Neuron (in vitro differentiated cells): ENCODE measurements around the gene CYTH1.

ENCODE experiments used
- H2AFZ ChIP-seq: one replicate; pipeline ENCODE4 v1.6.1; 2013; ENCODE audit warnings: low read depth, mild to moderate bottlenecking, inconsistent platforms, low read length, moderate library complexity
- H3K27me3 ChIP-seq: one replicate; pipeline ENCODE4 v1.6.1; 2013; ENCODE audit warnings: low read length; ENCODE audit not compliant: insufficient read depth
- H3K36me3 ChIP-seq: one replicate; pipeline ENCODE4 v1.6.1; 2013; ENCODE audit warnings: low read length; ENCODE audit not compliant: insufficient read depth
- H3K4me1 ChIP-seq: one replicate; pipeline ENCODE4 v1.6.1; 2013; ENCODE audit warnings: low read length; ENCODE audit not compliant: insufficient read depth
- H3K4me3 ChIP-seq: 2 replicates; pipeline ENCODE4 v1.5.1; 2013; ENCODE audit warnings: mild to moderate bottlenecking, low read length, moderate library complexity
- H3K9me3 ChIP-seq: one replicate; pipeline ENCODE4 v1.6.1; 2013; ENCODE audit warnings: low read length

CYTH1 gene

DNA sequence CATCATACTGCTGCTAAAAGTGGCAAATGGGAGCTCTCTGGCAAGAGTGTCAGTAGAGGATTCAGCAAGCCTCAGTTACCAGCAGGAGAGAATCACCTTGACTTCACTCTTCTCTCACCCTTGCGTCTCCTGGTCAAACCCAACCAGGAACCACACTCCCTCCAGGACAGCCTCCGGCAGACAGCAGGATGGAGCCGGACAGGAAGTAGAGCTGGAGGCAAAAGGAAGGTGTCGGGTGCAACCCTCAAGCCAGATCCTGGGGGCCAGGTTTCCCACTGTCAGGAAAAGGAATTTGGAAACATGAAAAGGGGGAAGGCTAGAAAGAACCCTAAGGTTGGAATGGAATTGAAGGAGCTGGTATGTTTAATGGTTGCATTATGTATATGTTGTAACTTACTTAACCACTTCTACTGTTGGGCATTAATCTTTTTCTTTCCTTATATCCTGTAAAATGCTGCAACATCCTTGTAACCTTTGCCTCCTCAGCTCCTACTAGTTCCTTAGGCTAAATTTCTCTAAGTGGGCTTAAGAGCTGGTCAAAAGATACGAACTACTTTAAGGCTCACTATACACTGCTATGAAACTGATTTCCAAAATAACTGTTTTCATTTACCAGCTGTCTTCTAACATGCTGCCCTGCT is 40.3 kb downstream of the CYTH1 start:
- H3K27me3 ChIP-seq = no peaks in the 10 kb centered on the region
- no peaks in the 10 kb centered on the region for H3K36me3 ChIP-seq
- no peak overlapping the region for H3K4me3 ChIP-seq
- no peaks in the 10 kb centered on the region for H3K9me3 ChIP-seq
- H2AFZ ChIP-seq = no peak overlapping the region
- H3K4me1 ChIP-seq = no peaks in the 10 kb centered on the region

DNA sequence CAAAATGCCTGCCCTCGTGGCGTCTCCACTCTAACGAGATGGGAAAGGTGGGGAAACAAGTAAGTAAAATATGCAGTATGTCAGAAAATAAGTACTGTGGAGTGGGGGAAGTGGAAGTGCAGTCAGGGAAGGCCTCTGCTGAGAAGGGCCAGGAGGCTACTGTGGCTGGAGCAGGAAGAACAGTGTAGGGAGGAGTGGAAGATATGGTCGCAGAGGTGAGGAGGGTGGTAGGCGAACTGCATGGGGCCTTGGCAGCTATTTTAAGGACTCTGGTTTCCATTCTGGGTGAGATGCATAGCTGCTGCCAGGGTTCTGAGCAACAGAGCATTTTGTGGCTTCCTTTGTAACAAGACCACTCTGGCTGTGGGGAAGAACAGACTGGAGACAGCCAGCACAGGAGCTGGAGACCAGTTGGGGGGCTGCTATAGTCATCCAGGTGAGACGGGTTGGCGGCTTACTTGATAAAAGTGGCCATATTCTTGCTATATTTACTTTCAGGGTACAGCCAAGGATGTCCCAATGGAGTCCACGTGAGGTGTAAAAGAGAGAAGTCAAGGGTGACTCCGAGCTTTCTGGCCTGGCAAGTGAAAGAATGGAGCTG is 42.6 kb downstream of the CYTH1 start:
- no peak overlapping the region for H3K4me3 ChIP-seq
- no peaks in the 10 kb centered on the region for H3K9me3 ChIP-seq
- no peaks in the 10 kb centered on the region for H3K27me3 ChIP-seq
- H3K4me1 ChIP-seq = no peaks in the 10 kb centered on the region
- H3K36me3 ChIP-seq = no peaks in the 10 kb centered on the region
- H2AFZ ChIP-seq = no peak overlapping the region

DNA sequence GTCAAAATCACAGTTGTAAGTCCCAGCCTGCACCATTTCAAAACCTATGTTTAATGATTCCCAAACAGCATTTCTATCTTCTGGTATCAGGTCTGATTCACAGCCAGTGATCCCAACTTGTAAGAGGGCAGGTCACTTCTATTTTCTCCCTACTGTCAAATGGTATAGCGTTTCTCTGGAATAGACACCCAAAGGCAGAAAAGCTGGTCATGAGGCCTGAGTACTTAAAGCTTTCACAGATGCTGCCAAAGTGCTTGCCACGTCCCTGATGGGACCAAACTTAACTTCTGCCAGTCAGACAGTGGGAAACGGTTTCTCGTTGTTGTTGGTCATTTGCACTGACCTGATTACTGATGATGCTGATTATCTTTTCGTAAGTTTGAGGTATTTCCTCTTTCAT is 43.4 kb downstream of the CYTH1 start:
- no peaks in the 10 kb centered on the region for H3K27me3 ChIP-seq
- H2AFZ ChIP-seq = no peak overlapping the region
- H3K9me3 ChIP-seq = no peaks in the 10 kb centered on the region
- H3K4me3 ChIP-seq = no peak overlapping the region
- no peaks in the 10 kb centered on the region for H3K4me1 ChIP-seq
- no peaks in the 10 kb centered on the region for H3K36me3 ChIP-seq

DNA sequence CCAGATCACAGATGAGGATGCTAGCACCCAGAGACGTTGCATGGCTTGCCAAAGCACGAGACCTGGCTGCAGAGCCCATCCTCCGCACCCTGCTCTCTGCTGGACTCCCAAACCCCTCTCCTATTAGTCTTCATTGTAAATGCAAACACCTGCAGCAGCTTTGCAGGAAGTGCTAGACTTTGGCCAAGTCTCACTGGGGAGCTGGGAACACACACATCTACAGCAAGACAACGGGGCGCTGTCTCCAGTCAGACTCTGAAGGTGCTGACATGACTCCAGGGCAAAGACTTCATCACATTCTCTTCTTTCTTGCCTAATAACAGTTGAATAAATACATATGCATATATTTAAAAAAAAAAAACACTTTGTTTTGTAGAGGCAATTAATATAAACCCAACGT is 43.8 kb downstream of the CYTH1 start:
- Histone ChIP-seq H3K27me3 (no peaks in the 10 kb centered on the region), H3K36me3 (no peaks in the 10 kb centered on the region), H3K9me3 (no peaks in the 10 kb centered on the region), H2AFZ (no peak overlapping the region), H3K4me1 (no peaks in the 10 kb centered on the region), H3K4me3 (no peak overlapping the region)

DNA sequence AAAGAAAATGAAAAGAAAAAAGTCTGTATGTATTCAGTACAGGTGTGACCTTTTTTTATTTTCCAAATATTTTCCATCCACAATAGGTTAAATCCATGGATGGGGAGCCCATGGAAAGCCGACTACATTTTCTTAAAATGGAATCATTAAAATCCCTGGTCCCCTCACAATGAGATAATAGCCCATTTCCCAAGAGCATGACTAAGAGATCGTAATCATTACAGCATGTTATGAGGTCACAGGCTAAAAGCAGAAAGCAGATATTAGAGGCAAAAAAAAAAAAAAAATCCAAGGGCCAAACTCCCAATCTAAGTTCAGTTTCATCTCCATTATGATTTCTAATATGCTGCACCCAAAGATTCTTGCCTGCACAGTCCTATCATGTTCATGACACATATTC is 44.7 kb downstream of the CYTH1 start:
- Histone ChIP-seq H2AFZ (no peak overlapping the region), H3K9me3 (no peaks in the 10 kb centered on the region), H3K36me3 (no peaks in the 10 kb centered on the region), H3K4me3 (no peak overlapping the region), H3K4me1 (no peaks in the 10 kb centered on the region), H3K27me3 (no peaks in the 10 kb centered on the region)

DNA sequence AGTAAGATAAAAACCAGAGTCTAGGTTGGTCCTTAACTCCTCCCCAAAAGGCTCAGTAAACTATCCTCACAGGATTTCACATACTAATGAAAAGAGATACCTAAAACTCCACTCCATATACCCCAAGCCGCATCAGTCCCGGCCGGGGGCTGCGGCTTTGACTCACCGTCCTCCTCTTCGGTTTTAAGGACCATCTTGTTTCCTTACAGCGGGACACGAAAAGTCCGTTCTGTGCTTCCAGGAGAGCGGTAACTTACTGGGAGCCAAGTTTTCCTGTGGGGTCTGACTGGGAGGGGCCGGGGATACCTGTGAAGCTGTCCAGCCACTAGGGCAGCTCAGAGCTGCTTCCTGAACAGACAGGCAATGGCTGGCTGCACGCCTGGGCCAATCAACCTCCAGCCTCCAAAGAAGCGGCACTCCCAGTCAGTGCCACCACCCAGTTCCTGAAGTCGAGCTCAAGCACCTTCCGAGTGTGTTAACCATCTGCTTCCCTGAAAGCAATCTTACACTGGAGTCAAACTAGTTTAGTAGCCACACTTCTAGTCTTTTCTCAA is 45.5 kb downstream of the CYTH1 start:
- H3K27me3 ChIP-seq = no peaks in the 10 kb centered on the region
- no peaks in the 10 kb centered on the region for H3K36me3 ChIP-seq
- no peak overlapping the region for H2AFZ ChIP-seq
- H3K4me3 ChIP-seq = no peak overlapping the region
- H3K9me3 ChIP-seq = no peaks in the 10 kb centered on the region
- no peaks in the 10 kb centered on the region for H3K4me1 ChIP-seq

DNA sequence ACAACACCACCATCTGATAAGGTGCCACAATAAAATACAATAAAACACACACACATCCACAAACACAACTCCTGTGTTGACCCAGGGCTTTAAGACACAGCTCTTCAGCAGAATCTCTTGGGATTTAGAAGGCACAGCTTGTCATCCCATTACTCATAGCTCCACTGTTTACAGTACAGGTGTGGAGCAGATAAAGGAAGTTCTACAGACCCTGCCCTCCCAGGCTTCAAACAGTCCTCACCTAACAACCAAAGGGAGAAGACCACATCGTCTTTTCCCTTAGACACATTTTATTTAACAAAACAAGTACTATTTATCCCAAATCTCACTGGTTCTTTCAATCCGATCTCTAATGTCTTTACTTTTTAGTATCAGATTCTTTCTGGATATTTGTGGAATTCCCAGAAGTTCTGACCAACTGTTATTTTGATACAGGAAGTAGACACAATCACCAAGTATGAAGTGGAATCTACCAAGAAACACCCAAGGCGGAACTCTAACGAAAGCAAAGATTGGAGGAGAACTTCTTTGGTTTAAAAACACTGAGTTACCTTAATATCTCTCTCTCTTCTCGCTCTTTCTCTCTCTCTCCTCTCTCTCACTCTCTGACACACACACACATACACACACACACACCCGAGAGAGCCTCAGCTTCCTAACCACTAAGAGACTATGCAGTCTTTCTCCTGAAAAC is 46.1 kb downstream of the CYTH1 start:
- H3K4me1 ChIP-seq = no peaks in the 10 kb centered on the region
- H3K4me3 ChIP-seq = no peak overlapping the region
- no peaks in the 10 kb centered on the region for H3K27me3 ChIP-seq
- H3K36me3 ChIP-seq = no peaks in the 10 kb centered on the region
- no peaks in the 10 kb centered on the region for H3K9me3 ChIP-seq
- no peak overlapping the region for H2AFZ ChIP-seq

DNA sequence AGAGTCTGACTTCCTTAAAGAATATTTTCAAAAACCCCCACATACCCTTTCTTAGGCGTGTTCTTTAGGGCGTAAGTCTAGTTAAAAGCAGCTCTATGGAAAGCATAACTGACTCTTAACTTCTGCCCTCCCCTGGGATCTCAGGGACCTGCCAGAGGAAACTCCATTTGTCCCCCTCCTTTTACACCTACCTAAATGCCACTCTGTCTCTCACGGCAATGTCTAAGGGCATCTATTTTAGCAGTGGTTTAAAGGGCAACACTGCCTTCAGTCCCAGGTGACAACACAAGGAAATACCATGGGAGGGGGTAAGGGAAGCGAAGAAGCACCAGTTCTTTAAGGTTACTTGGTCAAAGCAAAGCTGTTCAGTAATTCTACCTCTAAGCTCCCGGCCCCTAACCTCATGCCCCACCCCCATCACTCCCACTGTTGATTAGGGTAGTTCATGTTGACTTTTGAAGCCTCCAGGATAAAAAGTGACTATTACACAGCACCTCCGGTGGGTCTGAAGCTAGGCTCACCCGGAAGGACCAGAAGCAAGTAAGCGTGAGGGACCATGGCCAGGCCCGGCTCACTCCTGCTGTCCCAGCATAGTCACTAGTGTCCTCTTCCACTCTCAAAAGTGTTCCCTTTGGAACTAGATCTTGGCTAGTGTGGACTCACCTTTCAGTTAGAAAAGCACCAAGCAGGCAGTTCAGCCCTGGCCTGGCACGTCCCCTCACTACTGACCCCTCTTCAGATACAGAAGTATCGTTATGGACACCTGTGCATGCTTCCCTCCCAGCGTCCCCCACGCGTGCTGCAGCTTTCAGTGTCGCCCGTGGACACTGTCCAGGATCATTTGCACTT is 47.1 kb downstream of the CYTH1 start:
- Histone ChIP-seq H3K4me3 (no peak overlapping the region), H3K36me3 (no peaks in the 10 kb centered on the region), H2AFZ (no peak overlapping the region), H3K27me3 (no peaks in the 10 kb centered on the region), H3K4me1 (no peaks in the 10 kb centered on the region), H3K9me3 (no peaks in the 10 kb centered on the region)

DNA sequence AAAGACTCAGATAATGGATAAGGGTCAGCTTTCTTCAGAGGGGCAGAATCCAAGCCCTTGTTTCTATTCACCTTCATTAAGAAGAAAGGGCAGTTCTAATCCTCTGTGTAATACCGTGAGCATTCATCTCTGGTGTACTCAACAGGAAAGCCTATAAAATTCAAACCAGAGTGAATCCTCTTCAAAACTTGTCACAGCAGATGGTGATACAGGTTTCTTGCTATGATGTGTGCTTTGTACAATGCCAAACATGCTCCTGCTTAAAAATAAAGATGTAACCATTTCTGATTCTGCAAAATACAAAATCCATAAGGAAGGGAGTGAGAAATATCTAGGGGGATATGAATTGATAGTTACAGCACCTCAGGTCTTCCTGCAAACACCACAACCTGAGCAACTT is 49.7 kb downstream of the CYTH1 start:
- no peaks in the 10 kb centered on the region for H3K9me3 ChIP-seq
- H3K27me3 ChIP-seq = no peaks in the 10 kb centered on the region
- H3K36me3 ChIP-seq = no peaks in the 10 kb centered on the region
- H2AFZ ChIP-seq = no peak overlapping the region
- no peak overlapping the region for H3K4me3 ChIP-seq
- H3K4me1 ChIP-seq = peaks cover 6% of the 10 kb centered on the region

DNA sequence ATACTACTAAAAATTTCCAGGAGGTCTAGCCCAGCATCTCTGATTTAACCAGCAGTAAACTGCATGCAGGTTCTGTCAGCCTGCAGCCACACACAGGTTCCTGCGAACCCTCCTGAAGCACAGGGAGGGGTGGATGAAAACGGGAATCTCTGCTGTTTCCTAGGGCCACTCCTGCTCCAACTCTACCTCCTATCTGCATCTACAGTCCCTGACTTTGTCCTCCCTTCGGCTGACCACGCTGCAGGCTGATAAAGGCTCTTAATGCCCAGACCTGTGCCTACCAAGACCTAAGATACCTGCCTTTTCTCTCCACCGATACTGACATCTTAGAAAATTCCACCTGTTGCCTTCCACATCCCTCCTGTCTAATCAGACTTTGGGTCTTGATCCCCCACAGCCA is 50.2 kb downstream of the CYTH1 start:
- Histone ChIP-seq H3K36me3 (no peaks in the 10 kb centered on the region), H2AFZ (no peak overlapping the region), H3K4me3 (no peak overlapping the region), H3K27me3 (no peaks in the 10 kb centered on the region), H3K9me3 (no peaks in the 10 kb centered on the region), H3K4me1 (peaks cover 6% of the 10 kb centered on the region)

DNA sequence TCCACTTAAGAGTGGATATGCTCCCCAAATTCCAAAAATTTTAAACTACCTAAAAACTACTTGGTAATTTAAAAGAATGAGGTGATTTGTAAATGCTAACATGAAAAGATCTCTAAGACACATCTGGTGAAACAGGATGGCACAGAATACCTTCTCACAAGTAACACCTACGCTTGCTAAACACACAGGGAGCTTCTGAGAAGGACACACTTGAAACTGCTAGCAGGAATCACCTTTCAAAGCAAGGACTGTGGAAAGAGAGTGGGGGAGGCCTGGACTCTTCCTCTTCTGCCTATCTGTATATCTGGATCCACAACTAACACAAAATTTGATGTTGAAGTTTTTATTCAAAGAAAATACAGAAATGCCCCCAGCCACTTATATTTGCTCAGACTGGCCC is 52.4 kb downstream of the CYTH1 start:
- H3K4me3 ChIP-seq = no peak overlapping the region
- H3K27me3 ChIP-seq = no peaks in the 10 kb centered on the region
- no peaks in the 10 kb centered on the region for H3K36me3 ChIP-seq
- H3K9me3 ChIP-seq = no peaks in the 10 kb centered on the region
- H2AFZ ChIP-seq = no peak overlapping the region
- H3K4me1 ChIP-seq = peaks cover 7% of the 10 kb centered on the region

DNA sequence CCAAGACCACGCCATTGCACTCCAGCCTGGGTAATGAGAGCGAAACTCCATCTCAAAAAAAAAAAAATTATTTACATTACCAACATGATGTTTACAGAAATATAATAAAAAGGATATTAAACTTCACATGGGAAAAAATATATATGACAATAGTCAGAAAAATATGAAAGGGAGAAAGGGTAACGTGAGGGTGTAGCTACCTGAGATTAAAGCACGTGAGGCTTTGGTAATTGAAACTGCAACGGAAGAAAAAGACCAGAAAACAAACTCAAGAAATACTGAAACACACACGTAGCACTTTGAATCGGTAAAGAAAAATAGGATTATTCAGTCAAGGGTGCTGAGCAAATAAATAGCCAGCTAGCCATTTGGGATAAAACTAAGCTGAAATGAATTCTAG is 53.6 kb downstream of the CYTH1 start:
- no peaks in the 10 kb centered on the region for H3K9me3 ChIP-seq
- H3K4me1 ChIP-seq = peaks cover 18% of the 10 kb centered on the region
- no peak overlapping the region for H2AFZ ChIP-seq
- H3K4me3 ChIP-seq = no peak overlapping the region
- no peaks in the 10 kb centered on the region for H3K27me3 ChIP-seq
- H3K36me3 ChIP-seq = no peaks in the 10 kb centered on the region
